Measurements from ENCODE around the gene CENPT.

CENPT gene

GRCh38 chr16:67847064-67847861, at the start of gene CENPT:
Gene CENPT, minus strand, starts transcription at chr16:67847693. Its CDS starts 13,834 bp downstream, at chr16:67833859.
- peak; percentile 83 for DNase-seq (ENCODE audit: low spot score)

GRCh38 chr16:67897231-67897630, 49.7 kb upstream of the CENPT start:
- DNase-seq (ENCODE audit: low spot score) = no peak

- DNase-seq (ENCODE audit: low spot score) = peak; percentile 22
These were observed 46.4 kb upstream of the CENPT start for GRCh38 chr16:67893743-67894399.

GRCh38 chr16:67892899-67893742, 45.6 kb upstream of the CENPT start, which contains the start of gene PSKH1:
Gene PSKH1, plus strand, starts transcription at chr16:67893254. Its CDS starts 15,496 bp downstream, at chr16:67908750.
- DNase-seq (ENCODE audit: low spot score) = peak; percentile 100

GRCh38 chr16:67892375-67892774, 44.9 kb upstream of the CENPT start:
- no peak for DNase-seq (ENCODE audit: low spot score)

- no peak for DNase-seq (ENCODE audit: low spot score)
These were observed 40.8 kb upstream of the CENPT start for GRCh38 chr16:67888331-67888730.

- DNase-seq (ENCODE audit: low spot score) = no peak
These were observed 38.9 kb upstream of the CENPT start for GRCh38 chr16:67886387-67886786.

- no peak for DNase-seq (ENCODE audit: low spot score)
These were observed 38.5 kb upstream of the CENPT start for GRCh38 chr16:67885976-67886375.

GRCh38 chr16:67885545-67885944, 38.1 kb upstream of the CENPT start:
- DNase-seq (ENCODE audit: low spot score) = no peak

GRCh38 chr16:67884684-67885083, 37.2 kb upstream of the CENPT start, which contains the start of gene NRN1L:
Gene NRN1L, plus strand, starts transcription at chr16:67884885. Its CDS starts 19 bp downstream, at chr16:67884904.
- no peak for DNase-seq (ENCODE audit: low spot score)

- peak; percentile 85 for DNase-seq (ENCODE audit: low spot score)
These were observed 36.4 kb upstream of the CENPT start for GRCh38 chr16:67883872-67884261.

- DNase-seq (ENCODE audit: low spot score) = no peak
These were observed 35.8 kb upstream of the CENPT start for GRCh38 chr16:67883146-67883871.

GRCh38 chr16:67882374-67883145, 35.1 kb upstream of the CENPT start:
- DNase-seq (ENCODE audit: low spot score) = no peak

GRCh38 chr16:67881621-67882161, 34.2 kb upstream of the CENPT start:
- DNase-seq (ENCODE audit: low spot score) = no peak

- no peak for DNase-seq (ENCODE audit: low spot score)
These were observed 33.1 kb upstream of the CENPT start for GRCh38 chr16:67880584-67880983.

- no peak for DNase-seq (ENCODE audit: low spot score)
These were observed 32.4 kb upstream of the CENPT start for GRCh38 chr16:67879936-67880335.

GRCh38 chr16:67879462-67879861, 32.0 kb upstream of the CENPT start:
- no peak for DNase-seq (ENCODE audit: low spot score)

- DNase-seq (ENCODE audit: low spot score) = no peak
These were observed 31.4 kb upstream of the CENPT start for GRCh38 chr16:67878846-67879245.

GRCh38 chr16:67878232-67878631, 30.7 kb upstream of the CENPT start:
- DNase-seq (ENCODE audit: low spot score) = no peak

- no peak for DNase-seq (ENCODE audit: low spot score)
These were observed 29.6 kb upstream of the CENPT start for GRCh38 chr16:67877064-67877463.

- no peak for DNase-seq (ENCODE audit: low spot score)
These were observed 26.9 kb upstream of the CENPT start for GRCh38 chr16:67874372-67874771.

Data from germinal center (tissue), 1 donor.